Gastrocnemius medialis (tissue), 4 donors: Measurements from ENCODE around the gene C14orf132.

Experiments
- POLR2A ChIP-seq, 2 donors: fragments of 450-650 bp; IDR thresholded peaks; one replicate each; pipeline ENCODE4 v1.6.1; 2017; ENCODE audit warnings: antibody characterized with exemption in 2 of 2, mild to moderate bottlenecking in 2 of 2, moderate library complexity in 2 of 2
- TF ChIP-seq, protein P1 (sequence below), 5 experiments: fragments of 450-650 bp in 3 of 5; fragments of 200-600 bp in 2 of 5; sonication (generic) in 2 of 5; IDR thresholded peaks in 4 of 5; conservative IDR thresholded peaks in 1 of 5; 1 replicate in 4 of 5; 2 replicates in 1 of 5; pipeline ENCODE4 v1.5.1; 2016 to 2019; ENCODE audit warnings: antibody characterized with exemption in 5 of 5, mild to moderate bottlenecking in 3 of 5, moderate library complexity in 3 of 5

DNA sequence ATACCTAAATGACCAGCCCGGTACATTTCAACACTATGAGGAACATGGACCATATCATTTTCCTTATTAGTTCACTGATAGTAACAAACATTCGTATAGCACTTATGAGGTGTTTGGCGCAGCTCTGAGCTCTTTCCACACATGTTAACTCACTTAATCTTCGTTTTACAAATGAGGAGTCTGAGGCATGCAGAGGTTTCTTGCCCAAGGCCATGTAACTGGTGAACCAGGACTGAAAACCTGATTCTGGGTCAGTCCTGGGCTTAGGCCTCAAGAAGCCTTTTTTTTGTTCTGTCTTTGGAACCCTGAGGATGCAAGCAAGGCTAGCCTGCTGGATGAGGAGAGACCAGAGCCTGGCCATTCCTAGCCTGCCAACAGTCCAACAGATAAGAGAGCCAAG is 55.0 kb downstream of the C14orf132 start:
- no peak for TF ChIP-seq POLR2A (IDR thresholded peaks at IDR 0.05)
- TF ChIP-seq, protein P1, sequence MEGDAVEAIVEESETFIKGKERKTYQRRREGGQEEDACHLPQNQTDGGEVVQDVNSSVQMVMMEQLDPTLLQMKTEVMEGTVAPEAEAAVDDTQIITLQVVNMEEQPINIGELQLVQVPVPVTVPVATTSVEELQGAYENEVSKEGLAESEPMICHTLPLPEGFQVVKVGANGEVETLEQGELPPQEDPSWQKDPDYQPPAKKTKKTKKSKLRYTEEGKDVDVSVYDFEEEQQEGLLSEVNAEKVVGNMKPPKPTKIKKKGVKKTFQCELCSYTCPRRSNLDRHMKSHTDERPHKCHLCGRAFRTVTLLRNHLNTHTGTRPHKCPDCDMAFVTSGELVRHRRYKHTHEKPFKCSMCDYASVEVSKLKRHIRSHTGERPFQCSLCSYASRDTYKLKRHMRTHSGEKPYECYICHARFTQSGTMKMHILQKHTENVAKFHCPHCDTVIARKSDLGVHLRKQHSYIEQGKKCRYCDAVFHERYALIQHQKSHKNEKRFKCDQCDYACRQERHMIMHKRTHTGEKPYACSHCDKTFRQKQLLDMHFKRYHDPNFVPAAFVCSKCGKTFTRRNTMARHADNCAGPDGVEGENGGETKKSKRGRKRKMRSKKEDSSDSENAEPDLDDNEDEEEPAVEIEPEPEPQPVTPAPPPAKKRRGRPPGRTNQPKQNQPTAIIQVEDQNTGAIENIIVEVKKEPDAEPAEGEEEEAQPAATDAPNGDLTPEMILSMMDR (IDR thresholded peaks at IDR 0.05 in 4 of 5, conservative IDR thresholded peaks at IDR 0.05 in 1 of 5) = no peak
